ENCODE measurements around the gene ABHD8. TPM values are rescaled to one million over a fixed set of nuclear protein-coding genes. Genes with fewer than 3 reads are reported as not detected.
A peak's percentile ranks its signal among the peaks of the same experiment; 100 is the strongest.

ABHD8 gene
- polyA plus RNA-seq, 1 donor from 2014 or later, result 8.5 TPM

- Mint-ChIP-seq H3K36me3 (no peaks in the 10 kb centered on the region), H3K4me3 (peak overlapping the region; percentile 73 to 96 (median 96)), H3K27me3 (peaks cover 6% of the 10 kb centered on the region), H3K27ac (peak overlapping the region; percentile 54 to 93 (median 54)), H3K4me1 (peaks cover 12 to 16% (median 16%) of the 10 kb centered on the region in 3 donors), H3K9me3 (no peaks in the 10 kb centered on the region)
Observed at GRCh38 chr19:17337675-17338432, 34.6 kb upstream of the ABHD8 start.

GRCh38 chr19:17336872-17337674 is 33.8 kb upstream of the ABHD8 start, which contains the start of gene GTPBP3:
Gene GTPBP3, plus strand, starts transcription at chr19:17337553. Its CDS starts 59 bp downstream, at chr19:17337612.
- Mint-ChIP-seq H3K4me1 (peaks cover 12 to 16% (median 16%) of the 10 kb centered on the region in 3 donors), H3K27me3 (peaks cover 8% of the 10 kb centered on the region), H3K27ac (peak within 1 kb of the TSS; percentile 54 to 93 (median 54)), H3K36me3 (no peaks in the 10 kb centered on the region), H3K9me3 (no peaks in the 10 kb centered on the region), H3K4me3 (peak within 1 kb of the TSS; percentile 73 to 96 (median 96))

DNA sequence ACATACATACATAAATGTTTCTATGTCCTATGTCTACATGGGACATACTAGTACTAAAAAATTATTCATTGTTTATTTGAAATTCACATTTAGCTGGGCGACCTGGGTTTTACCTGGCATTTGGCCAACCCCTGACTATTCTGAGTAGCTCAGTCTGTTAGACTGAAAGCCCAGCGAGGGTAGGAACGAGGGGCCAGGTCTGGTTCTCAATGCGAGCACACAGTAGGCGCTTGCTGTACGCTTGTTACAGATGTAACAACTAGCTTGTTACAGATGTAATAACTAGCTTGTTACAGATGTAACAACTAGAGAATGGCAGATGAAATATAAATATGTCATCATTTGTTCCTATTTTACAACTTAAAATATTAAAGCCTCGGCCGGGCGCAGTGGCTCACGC is 32.4 kb upstream of the ABHD8 start:
- H3K4me1 Mint-ChIP-seq, result peaks cover 12 to 16% (median 16%) of the 10 kb centered on the region in 3 donors
- no peaks in the 10 kb centered on the region for H3K36me3 Mint-ChIP-seq
- no peaks in the 10 kb centered on the region for H3K9me3 Mint-ChIP-seq
- H3K4me3 Mint-ChIP-seq, result peak overlapping the region in 3 of 4 donors; percentile 48 to 97 (median 73)
- H3K27me3 Mint-ChIP-seq, result peaks cover 14% of the 10 kb centered on the region
- peak overlapping the region in 1 of 3 donors; percentile 83 for H3K27ac Mint-ChIP-seq

- Mint-ChIP-seq H3K4me3 (peak within 1 kb of the TSS; percentile 73 to 97 (median 88)), H3K9me3 (no peaks in the 10 kb centered on the region), H3K4me1 (peaks cover 12 to 18% (median 16%) of the 10 kb centered on the region in 3 donors), H3K27ac (peak within 1 kb of the TSS; percentile 69 to 88 (median 83)), H3K36me3 (no peaks in the 10 kb centered on the region), H3K27me3 (peaks cover 20% of the 10 kb centered on the region)
Observed at GRCh38 chr19:17334414-17335409, 31.5 kb upstream of the ABHD8 start, which contains the start of gene ANO8. Gene ANO8, minus strand, starts transcription at chr19:17334855. Its CDS starts 185 bp downstream, at chr19:17334670.

GRCh38 chr19:17333611-17334413 is 30.6 kb upstream of the ABHD8 start:
- H3K36me3 Mint-ChIP-seq, result no peaks in the 10 kb centered on the region
- H3K27me3 Mint-ChIP-seq, result peaks cover 20% of the 10 kb centered on the region
- peak overlapping the region in 2 of 3 donors; percentile 68 to 88 for H3K27ac Mint-ChIP-seq
- H3K4me3 Mint-ChIP-seq, result peak overlapping the region; percentile 70 to 95 (median 80)
- H3K4me1 Mint-ChIP-seq, result peaks cover 12 to 18% (median 16%) of the 10 kb centered on the region in 3 donors
- no peaks in the 10 kb centered on the region for H3K9me3 Mint-ChIP-seq

DNA sequence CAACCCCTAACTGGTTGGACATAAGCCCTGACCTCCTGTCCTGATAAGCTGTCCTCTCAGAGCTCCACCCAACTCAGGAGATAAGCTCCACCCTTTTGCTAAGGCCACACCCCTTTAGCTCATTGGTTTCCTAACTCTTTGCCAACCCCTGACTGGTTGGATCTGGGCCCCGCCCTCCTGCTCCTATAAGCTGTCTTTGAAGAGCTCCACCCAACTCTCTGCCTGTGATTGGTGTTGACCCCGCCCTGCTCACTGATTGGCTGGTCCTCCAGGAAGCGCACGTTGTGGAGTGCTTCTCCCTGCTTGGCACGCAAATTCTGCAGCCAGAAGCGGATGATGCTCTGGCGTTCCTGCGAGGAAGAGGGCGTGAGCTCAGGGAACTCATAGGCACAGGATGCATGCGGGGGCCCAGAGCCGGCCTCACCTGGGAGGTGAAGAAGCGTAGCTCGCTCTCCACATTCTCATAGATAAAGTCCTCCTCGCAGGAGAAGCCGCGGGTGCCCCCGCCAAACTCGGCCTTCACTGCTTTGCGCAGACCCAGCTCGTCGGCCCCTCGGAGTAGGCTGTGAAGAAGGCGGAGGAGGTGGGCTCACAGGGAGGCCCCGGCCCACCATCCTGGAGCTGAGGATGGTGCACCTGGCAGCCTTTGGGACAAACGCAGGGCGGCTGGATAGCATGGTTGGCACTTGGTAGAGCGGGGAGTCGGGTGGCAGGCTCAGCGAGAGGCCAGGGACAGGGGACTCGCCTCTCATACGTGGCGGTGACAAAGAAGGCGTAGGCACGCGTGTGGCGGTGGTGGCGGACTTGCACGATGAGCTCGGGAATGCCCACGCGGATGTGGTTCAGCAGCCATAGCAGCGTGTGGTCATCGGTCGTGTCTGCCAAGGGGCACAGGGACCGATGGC is 29.7 kb upstream of the ABHD8 start:
- H3K36me3 Mint-ChIP-seq, result no peaks in the 10 kb centered on the region
- peaks cover 20% of the 10 kb centered on the region for H3K27me3 Mint-ChIP-seq
- H3K4me1 Mint-ChIP-seq, result peaks cover 12 to 18% (median 13%) of the 10 kb centered on the region in 3 donors
- no peaks in the 10 kb centered on the region for H3K9me3 Mint-ChIP-seq
- H3K4me3 Mint-ChIP-seq, result peak overlapping the region in 3 of 4 donors; percentile 16 to 41 (median 22)
- H3K27ac Mint-ChIP-seq, result peak overlapping the region in 1 of 3 donors; percentile 13

- H3K36me3 Mint-ChIP-seq, result no peaks in the 10 kb centered on the region
- peaks cover 11 to 18% (median 13%) of the 10 kb centered on the region in 3 donors for H3K4me1 Mint-ChIP-seq
- peaks cover 20% of the 10 kb centered on the region for H3K27me3 Mint-ChIP-seq
- no peaks in the 10 kb centered on the region for H3K9me3 Mint-ChIP-seq
- peak overlapping the region in 1 of 4 donors; percentile 41 for H3K4me3 Mint-ChIP-seq
- H3K27ac Mint-ChIP-seq, result peak overlapping the region in 2 of 3 donors; percentile 13 to 43
Observed at GRCh38 chr19:17332360-17332676, 29.1 kb upstream of the ABHD8 start.

DNA sequence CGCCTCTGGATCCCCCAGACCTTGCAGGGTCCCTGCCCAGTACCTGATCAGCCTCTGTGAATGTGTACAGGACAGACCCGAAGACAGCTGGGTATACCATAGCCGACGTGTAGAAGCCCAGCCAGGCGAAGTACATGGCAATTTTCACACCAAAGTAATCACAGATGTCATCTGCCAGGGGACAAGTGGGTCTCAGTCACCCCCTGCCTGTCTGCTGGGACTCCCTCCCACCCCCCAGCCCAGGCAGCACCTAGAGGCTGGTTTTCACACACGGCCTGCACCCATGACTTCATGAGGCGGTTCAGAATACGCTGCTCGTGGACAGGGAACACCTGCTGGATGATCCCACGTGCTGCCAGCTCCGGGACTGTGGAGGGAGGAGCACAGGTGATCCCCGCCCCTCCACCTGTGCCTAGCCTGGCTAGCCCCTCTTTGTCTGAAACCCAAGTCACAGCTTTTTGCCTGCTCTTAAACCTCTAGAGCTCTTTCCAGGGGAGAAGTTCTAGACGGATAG is 27.9 kb upstream of the ABHD8 start:
- no peaks in the 10 kb centered on the region for H3K9me3 Mint-ChIP-seq
- H3K27me3 Mint-ChIP-seq, result peaks cover 20% of the 10 kb centered on the region
- H3K36me3 Mint-ChIP-seq, result no peaks in the 10 kb centered on the region
- peak overlapping the region in 1 of 3 donors; percentile 48 for H3K27ac Mint-ChIP-seq
- peaks cover 7 to 15% (median 10%) of the 10 kb centered on the region in 3 donors for H3K4me1 Mint-ChIP-seq
- H3K4me3 Mint-ChIP-seq, result peak overlapping the region in 3 of 4 donors; percentile 22 to 65 (median 47)

DNA sequence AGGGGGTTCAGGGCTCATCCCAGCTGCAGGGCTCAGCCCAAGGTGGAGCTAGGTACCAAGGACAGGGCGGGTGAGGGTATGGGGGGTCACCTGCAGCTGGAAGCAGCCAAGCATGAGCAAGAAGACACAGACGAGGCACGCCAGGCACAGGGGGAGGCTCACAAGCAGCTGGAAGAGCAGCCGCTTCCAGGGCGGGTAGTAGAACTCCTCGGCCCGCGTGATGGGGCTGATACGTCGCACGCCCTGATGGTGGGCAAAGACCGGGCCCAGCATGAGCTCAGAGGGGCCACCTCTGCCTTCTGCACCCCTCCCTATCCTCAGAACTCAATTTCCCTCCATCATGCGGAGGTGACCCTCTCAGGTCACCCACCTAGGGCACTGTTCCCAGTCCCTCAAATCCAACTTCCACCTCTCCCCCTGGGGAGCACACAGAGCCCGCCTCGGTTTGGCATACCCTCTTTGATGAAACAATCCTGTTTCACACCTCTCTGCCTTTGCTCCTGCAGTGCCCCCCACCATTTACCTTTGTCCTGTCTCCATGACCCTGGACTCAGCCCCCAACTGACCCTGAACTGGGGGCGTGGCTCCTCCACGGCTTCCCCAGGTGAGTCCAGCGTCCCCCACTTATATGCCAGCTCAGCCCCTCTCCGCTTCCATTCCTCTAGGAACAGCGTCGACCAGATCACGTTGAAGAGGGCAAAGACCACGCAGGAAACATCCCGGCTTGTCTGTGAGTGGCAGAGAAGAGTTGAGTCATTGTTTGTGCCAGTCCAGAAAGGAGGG is 27.2 kb upstream of the ABHD8 start:
- Mint-ChIP-seq H3K4me1 (peaks cover 7 to 13% (median 10%) of the 10 kb centered on the region in 3 donors), H3K4me3 (peak overlapping the region in 3 of 4 donors; percentile 22 to 88 (median 65)), H3K36me3 (no peaks in the 10 kb centered on the region), H3K27me3 (peaks cover 20% of the 10 kb centered on the region), H3K27ac (peak overlapping the region in 1 of 3 donors; percentile 48), H3K9me3 (no peaks in the 10 kb centered on the region)

DNA sequence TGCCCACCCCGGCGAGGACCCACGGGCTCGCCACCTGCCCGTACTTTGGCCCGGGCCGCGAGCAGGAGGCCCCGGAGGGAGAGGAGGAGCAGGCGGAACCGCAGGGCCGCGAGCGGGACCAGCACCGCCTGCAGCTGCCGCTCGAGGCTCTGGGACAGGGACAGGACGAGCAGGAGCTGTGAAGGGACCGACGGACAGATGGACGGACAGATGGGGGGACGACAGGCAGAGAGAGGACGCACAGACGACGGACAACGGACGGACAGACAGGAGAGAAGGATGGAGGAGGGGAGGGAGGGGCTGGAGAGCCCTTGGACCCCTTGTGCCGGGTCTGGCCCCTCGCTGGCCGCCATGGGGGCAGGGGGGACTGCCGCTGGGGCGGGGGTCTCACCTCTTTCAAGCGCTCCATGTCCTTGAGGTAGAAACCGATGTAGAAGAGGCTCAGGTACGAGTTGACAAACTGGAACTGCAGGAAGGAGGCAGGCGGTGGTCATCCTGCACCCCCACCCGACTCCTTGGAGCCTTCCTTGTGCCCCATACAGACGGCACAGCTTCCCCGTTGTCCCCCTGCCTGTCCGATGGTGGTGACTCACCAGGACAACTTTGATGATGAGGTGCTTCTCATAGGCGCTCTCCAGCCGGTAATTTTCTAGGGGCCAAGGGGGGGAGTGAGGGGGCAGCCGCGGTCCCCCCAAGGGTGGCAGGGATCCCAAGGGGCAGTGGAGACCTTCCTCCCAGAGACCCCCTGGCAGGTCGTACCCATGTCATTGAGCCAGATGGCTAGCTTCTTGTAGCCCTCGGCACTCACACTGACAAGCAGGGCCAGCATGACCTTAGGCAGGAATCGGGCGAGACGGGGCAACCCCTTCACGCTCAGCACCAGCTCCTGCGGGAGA is 26.4 kb upstream of the ABHD8 start:
- H3K36me3 Mint-ChIP-seq, result no peaks in the 10 kb centered on the region
- H3K9me3 Mint-ChIP-seq, result no peaks in the 10 kb centered on the region
- peaks cover 19% of the 10 kb centered on the region for H3K27me3 Mint-ChIP-seq
- no peak overlapping the region for H3K27ac Mint-ChIP-seq
- H3K4me3 Mint-ChIP-seq, result peak overlapping the region in 3 of 4 donors; percentile 52 to 88 (median 65)
- H3K4me1 Mint-ChIP-seq, result peaks cover under 1 to 8% (median 5%) of the 10 kb centered on the region in 3 donors

All from IgD-negative memory B cell (primary cell).